Kidney (tissue), 22 donors: ENCODE results near the gene PPP1R13L. TPM values are rescaled to one million over a fixed set of nuclear protein-coding genes. Genes with fewer than 3 reads are reported as not detected.

ENCODE experiments used
- DNase-seq, 5 donors: peaks; one replicate each; pipeline ENCODE4 v3.0.0-alpha.2; 2013 to 2020
- FAIRE-seq: peaks from 2 replicates; lab custom pipeline; 2012; peaks lifted over from hg19 to GRCh38; lab: Jason Lieb, UNC
- H3K27ac ChIP-seq, 2 donors: one replicate each; pipeline ENCODE4 v1.7.0; 2013; ENCODE audit warnings: low read depth in 2 of 2, low read length in 2 of 2, inconsistent platforms in 1 of 2
- H3K27me3 ChIP-seq: one replicate; pipeline ENCODE4 v1.7.1; 2013; ENCODE audit warnings: low read length, inconsistent platforms; ENCODE audit not compliant: control insufficient read depth, insufficient read depth
- H3K36me3 ChIP-seq, 3 donors: one replicate each; pipeline versions ENCODE4 v1.7.0 to v1.7.1; 2013; ENCODE audit warnings: low read length in 3 of 3, control low read depth in 1 of 3, inconsistent platforms in 1 of 3; ENCODE audit not compliant: insufficient read depth in 3 of 3, control insufficient read depth in 2 of 3
- H3K4me1 ChIP-seq, 3 donors: one replicate each; pipeline versions ENCODE4 v1.7.0 to v1.7.1; 2013; ENCODE audit warnings: low read length in 3 of 3, inconsistent platforms in 1 of 3, low read depth in 1 of 3; ENCODE audit not compliant: control insufficient read depth in 2 of 3, insufficient read depth in 2 of 3
- H3K4me3 ChIP-seq, 3 donors: one replicate each; pipeline versions ENCODE4 v1.7.0 to v1.8.1; 2013; ENCODE audit warnings: low read length in 3 of 3, control low read depth in 1 of 3, inconsistent platforms in 1 of 3
- H3K9ac ChIP-seq, 3 donors: one replicate each; pipeline versions ENCODE4 v1.7.0 to v1.7.1; 2013; ENCODE audit warnings: low read length in 3 of 3, control low read depth in 1 of 3, inconsistent platforms in 1 of 3
- H3K9me3 ChIP-seq, 3 donors: one replicate each; pipeline versions ENCODE4 v1.7.0 to v1.7.1; 2013; ENCODE audit warnings: low read length in 3 of 3, control low read depth in 1 of 3, inconsistent platforms in 1 of 3; ENCODE audit not compliant: control insufficient read depth in 2 of 3, insufficient read depth in 1 of 3
- CTCF ChIP-seq: IDR thresholded peaks from 3 replicates; pipeline ENCODE4 v1.5.1; 2012; ENCODE audit warnings: mild to moderate bottlenecking, moderate library complexity, borderline replicate concordance; ENCODE audit not compliant: insufficient read depth; ENCODE audit errors: extremely low read depth
- intact Hi-C: fragments of 100-400 bp; cut with DNase I; formaldehyde crosslinking; loops from one replicate; pipeline ENCODE4 v1.11.1; 2022
- long read RNA-seq, 10 donors: library from polyadenylated mRNA in 1 of 10; unstranded in 1 of 10; transcript quantifications; one replicate each; pipeline ENCODE4 v2.0.0 and lab custom pipeline, GENCODE V29; 2021 to 2026
- polyA plus RNA-seq: library from polyadenylated mRNA; stranded (reverse); fragments of 350-450 nt; fragmentation: Illumina TruSeq; extraction: RNeasy Lipid Tissue Mini Kit (QIAGEN cat#74804); gene quantifications from one replicate; pipeline ENCODE4 v1.2.3, GENCODE V29; 2014; ENCODE audit warnings: low read depth, low replicate concordance; ENCODE audit not compliant: insufficient read depth
- total RNA-seq: library from RNA; stranded (reverse); fragmentation: NEBNext Ultra II Directional; extraction: Animal tissue kit (Norgen Biotek cat#: 25700); gene quantifications from one replicate; pipeline ENCODE4 v1.2.1, GENCODE V29; 2021
- donor health status: control.
- donor health status: control.
- donor health status: control.
- donor health status: control.
- donor health status: control.
- donor health status: DM: yes; HTN: yes; CAD: no.
- donor health status: Normal renal cell carcinoma (clear cell type).

The PPP1R13L gene, protein sequence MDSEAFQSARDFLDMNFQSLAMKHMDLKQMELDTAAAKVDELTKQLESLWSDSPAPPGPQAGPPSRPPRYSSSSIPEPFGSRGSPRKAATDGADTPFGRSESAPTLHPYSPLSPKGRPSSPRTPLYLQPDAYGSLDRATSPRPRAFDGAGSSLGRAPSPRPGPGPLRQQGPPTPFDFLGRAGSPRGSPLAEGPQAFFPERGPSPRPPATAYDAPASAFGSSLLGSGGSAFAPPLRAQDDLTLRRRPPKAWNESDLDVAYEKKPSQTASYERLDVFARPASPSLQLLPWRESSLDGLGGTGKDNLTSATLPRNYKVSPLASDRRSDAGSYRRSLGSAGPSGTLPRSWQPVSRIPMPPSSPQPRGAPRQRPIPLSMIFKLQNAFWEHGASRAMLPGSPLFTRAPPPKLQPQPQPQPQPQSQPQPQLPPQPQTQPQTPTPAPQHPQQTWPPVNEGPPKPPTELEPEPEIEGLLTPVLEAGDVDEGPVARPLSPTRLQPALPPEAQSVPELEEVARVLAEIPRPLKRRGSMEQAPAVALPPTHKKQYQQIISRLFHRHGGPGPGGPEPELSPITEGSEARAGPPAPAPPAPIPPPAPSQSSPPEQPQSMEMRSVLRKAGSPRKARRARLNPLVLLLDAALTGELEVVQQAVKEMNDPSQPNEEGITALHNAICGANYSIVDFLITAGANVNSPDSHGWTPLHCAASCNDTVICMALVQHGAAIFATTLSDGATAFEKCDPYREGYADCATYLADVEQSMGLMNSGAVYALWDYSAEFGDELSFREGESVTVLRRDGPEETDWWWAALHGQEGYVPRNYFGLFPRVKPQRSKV
- total RNA-seq (32.4 TPM), polyA plus RNA-seq (21.4 TPM)
- long read RNA-seq, donor 1, result 0 reads
- long read RNA-seq, donor 2, result 0 reads
- long read RNA-seq, donor 3, partial matches to known transcripts, result 5 of 5 reads
- long read RNA-seq, donor 3, other reads (novel, unspliced or antisense), result 0 of 5 reads
- long read RNA-seq, donor 4, partial matches to known transcripts, result 0 of 1 reads
- long read RNA-seq, donor 4, other reads (novel, unspliced or antisense), result 0 of 1 reads
- long read RNA-seq, donor 5, result 0 reads
- long read RNA-seq, donor 6, partial matches to known transcripts, result 0 of 1 reads
- long read RNA-seq, donor 6, other reads (novel, unspliced or antisense), result 0 of 1 reads
- long read RNA-seq, donor 7, partial matches to known transcripts, result 5 of 12 reads
- long read RNA-seq, donor 7, other reads (novel, unspliced or antisense), result 3 of 12 reads
- long read RNA-seq, donor 8, partial matches to known transcripts, result 0 of 2 reads
- long read RNA-seq, donor 8, other reads (novel, unspliced or antisense), result 0 of 2 reads
- long read RNA-seq, donor 9, partial matches to known transcripts, result 0 of 2 reads
- long read RNA-seq, donor 9, other reads (novel, unspliced or antisense), result 0 of 2 reads
- long read RNA-seq, donor 10, partial matches to known transcripts, result 0 of 2 reads
- long read RNA-seq, donor 10, other reads (novel, unspliced or antisense), result 0 of 2 reads

- Histone ChIP-seq H3K36me3 (no peaks in the 10 kb centered on the region), H3K4me3 (peak within 1 kb of the TSS; percentile 67 to 92 (median 92)), H3K27ac (peak within 1 kb of the TSS; percentile 88 to 99), H3K9ac (peak within 1 kb of the TSS; percentile 36 to 87 (median 50)), H3K4me1 (peaks cover 0 to 10% (median 9%) of the 10 kb centered on the region in 3 donors), H3K9me3 (no peaks in the 10 kb centered on the region), H3K27me3 (peaks cover 15% of the 10 kb centered on the region)
- DNase-seq (peak; percentile 71 to 95 (median 85)), FAIRE-seq (no peak)
- TF ChIP-seq CTCF, result no peak
- intact Hi-C loops, result no loop called here
Measured at GRCh38 chr19:45404557-45405434, at the start of gene PPP1R13L. Gene PPP1R13L, minus strand, starts transcription at chr19:45405069. Its CDS starts 6,751 bp downstream, at chr19:45398318.

- Histone ChIP-seq H3K27me3 (no peaks in the 10 kb centered on the region), H3K4me1 (peaks cover 0 to 17% (median 0%) of the 10 kb centered on the region in 3 donors), H3K36me3 (no peaks in the 10 kb centered on the region), H3K9ac (no peak overlapping the region), H3K27ac (no peak overlapping the region), H3K4me3 (peak overlapping the region in 1 of 3 donors; percentile 81), H3K9me3 (no peaks in the 10 kb centered on the region)
- no peak for TF ChIP-seq CTCF
- intact Hi-C loops, result no loop called here
- DNase-seq (no peak), FAIRE-seq (no peak)
Measured at GRCh38 chr19:45451850-45452387, 47.0 kb upstream of the PPP1R13L start.
